ENCODE data around the gene AEBP1. TPM values are rescaled to one million over a fixed set of nuclear protein-coding genes. Genes with fewer than 3 reads are reported as not detected.

Gene AEBP1
- total RNA-seq, 1 experiment from 2014 or later: 15.8 TPM

- no peak for DNase-seq
- Histone ChIP-seq H3K4me3 (ENCODE audit: insufficient read depth, low read depth, low read length) (no peak overlapping the region), H3K27me3 (ENCODE audit: control insufficient read depth, insufficient read depth, low read length) (peaks cover 7% of the 10 kb centered on the region), H3K36me3 (replicated peaks; ENCODE audit: control insufficient read depth, insufficient read depth, low read length) (peaks cover 9% of the 10 kb centered on the region)
Observed at GRCh38 chr7:44063547-44063893, 40.6 kb upstream of the AEBP1 start.

- DNase-seq: peak; percentile 89
Observed at GRCh38 chr7:44063894-44064651, 40.1 kb upstream of the AEBP1 start.

GRCh38 chr7:44064791-44065430, 39.2 kb upstream of the AEBP1 start:
- H3K36me3 ChIP-seq (replicated peaks; ENCODE audit: control insufficient read depth, insufficient read depth, low read length): peaks cover 4% of the 10 kb centered on the region
- peaks cover 7% of the 10 kb centered on the region for H3K27me3 ChIP-seq (ENCODE audit: control insufficient read depth, insufficient read depth, low read length)
- peak; percentile 61 for DNase-seq
- peak overlapping the region; percentile 5; the same call in 1 of the 2 replicates for H3K4me3 ChIP-seq (ENCODE audit: insufficient read depth, low read depth, low read length)

More at GRCh38 chr7:44063894-44064651, 40.1 kb upstream of the AEBP1 start:
- peaks cover 7% of the 10 kb centered on the region for H3K27me3 ChIP-seq (ENCODE audit: control insufficient read depth, insufficient read depth, low read length)
- no peak overlapping the region for H3K4me3 ChIP-seq (ENCODE audit: insufficient read depth, low read depth, low read length)
- peaks cover 7% of the 10 kb centered on the region for H3K36me3 ChIP-seq (replicated peaks; ENCODE audit: control insufficient read depth, insufficient read depth, low read length)

- DNase-seq: peak; percentile 89
- peak within 1 kb of the TSS; percentile 5; the same call in 1 of the 2 replicates for H3K4me3 ChIP-seq (ENCODE audit: insufficient read depth, low read depth, low read length)
- peaks cover 4% of the 10 kb centered on the region for H3K36me3 ChIP-seq (replicated peaks; ENCODE audit: control insufficient read depth, insufficient read depth, low read length)
- peaks cover 7% of the 10 kb centered on the region for H3K27me3 ChIP-seq (ENCODE audit: control insufficient read depth, insufficient read depth, low read length)
Observed at GRCh38 chr7:44065431-44066110, 38.6 kb upstream of the AEBP1 start, which contains the start of gene PGAM2. Gene PGAM2, minus strand, starts transcription at chr7:44065567. Its CDS starts 38 bp downstream, at chr7:44065529.

- Histone ChIP-seq H3K27me3 (ENCODE audit: control insufficient read depth, insufficient read depth, low read length) (peaks cover 7% of the 10 kb centered on the region), H3K4me3 (ENCODE audit: insufficient read depth, low read depth, low read length) (no peak overlapping the region), H3K36me3 (replicated peaks; ENCODE audit: control insufficient read depth, insufficient read depth, low read length) (peaks cover 4% of the 10 kb centered on the region)
- DNase-seq: no peak
Observed at GRCh38 chr7:44066111-44066460, 38.1 kb upstream of the AEBP1 start.

GRCh38 chr7:44066494-44067063, 37.6 kb upstream of the AEBP1 start:
- H3K36me3 ChIP-seq (replicated peaks; ENCODE audit: control insufficient read depth, insufficient read depth, low read length): peaks cover 2% of the 10 kb centered on the region
- H3K4me3 ChIP-seq (ENCODE audit: insufficient read depth, low read depth, low read length): no peak overlapping the region
- peak; percentile 33 for DNase-seq
- H3K27me3 ChIP-seq (ENCODE audit: control insufficient read depth, insufficient read depth, low read length): peaks cover 7% of the 10 kb centered on the region

- Histone ChIP-seq H3K36me3 (replicated peaks; ENCODE audit: control insufficient read depth, insufficient read depth, low read length) (no peaks in the 10 kb centered on the region), H3K4me3 (ENCODE audit: insufficient read depth, low read depth, low read length) (no peak overlapping the region), H3K27me3 (ENCODE audit: control insufficient read depth, insufficient read depth, low read length) (peaks cover 7% of the 10 kb centered on the region)
- DNase-seq: peak; percentile 21
Observed at GRCh38 chr7:44067064-44067951, 36.8 kb upstream of the AEBP1 start.

- no peak overlapping the region for H3K4me3 ChIP-seq (ENCODE audit: insufficient read depth, low read depth, low read length)
- no peaks in the 10 kb centered on the region for H3K36me3 ChIP-seq (replicated peaks; ENCODE audit: control insufficient read depth, insufficient read depth, low read length)
- peak; percentile 30 for DNase-seq
- peaks cover 7% of the 10 kb centered on the region for H3K27me3 ChIP-seq (ENCODE audit: control insufficient read depth, insufficient read depth, low read length)
Observed at GRCh38 chr7:44068054-44068453, 36.1 kb upstream of the AEBP1 start.

- DNase-seq: no peak
- Histone ChIP-seq H3K36me3 (replicated peaks; ENCODE audit: control insufficient read depth, insufficient read depth, low read length) (peaks cover 6% of the 10 kb centered on the region), H3K27me3 (ENCODE audit: control insufficient read depth, insufficient read depth, low read length) (peaks cover 6% of the 10 kb centered on the region), H3K4me3 (ENCODE audit: insufficient read depth, low read depth, low read length) (no peak overlapping the region)
Observed at GRCh38 chr7:44071726-44072363, 32.3 kb upstream of the AEBP1 start.

GRCh38 chr7:44072364-44073231, 31.5 kb upstream of the AEBP1 start:
- peaks cover 6% of the 10 kb centered on the region for H3K27me3 ChIP-seq (ENCODE audit: control insufficient read depth, insufficient read depth, low read length)
- no peak overlapping the region for H3K4me3 ChIP-seq (ENCODE audit: insufficient read depth, low read depth, low read length)
- peak; percentile 91 for DNase-seq
- H3K36me3 ChIP-seq (replicated peaks; ENCODE audit: control insufficient read depth, insufficient read depth, low read length): peaks cover 6% of the 10 kb centered on the region

- no peaks in the 10 kb centered on the region for H3K27me3 ChIP-seq (ENCODE audit: control insufficient read depth, insufficient read depth, low read length)
Observed at GRCh38 chr7:44073664-44074348, 30.3 kb upstream of the AEBP1 start.

GRCh38 chr7:44074349-44074695, 29.8 kb upstream of the AEBP1 start:
- H3K27me3 ChIP-seq (ENCODE audit: control insufficient read depth, insufficient read depth, low read length): no peaks in the 10 kb centered on the region
- H3K4me3 ChIP-seq (ENCODE audit: insufficient read depth, low read depth, low read length): no peak overlapping the region
- H3K36me3 ChIP-seq (replicated peaks; ENCODE audit: control insufficient read depth, insufficient read depth, low read length): peaks cover 6% of the 10 kb centered on the region
- no peak for DNase-seq

More at GRCh38 chr7:44073664-44074348, 30.3 kb upstream of the AEBP1 start:
- peaks cover 6% of the 10 kb centered on the region for H3K36me3 ChIP-seq (replicated peaks; ENCODE audit: control insufficient read depth, insufficient read depth, low read length)
- no peak overlapping the region for H3K4me3 ChIP-seq (ENCODE audit: insufficient read depth, low read depth, low read length)
- peak; percentile 66 for DNase-seq

Measured in H7 (cell line).